HS-5 (cell line): ENCODE results near the gene CCDC69.
"Not testable (repeated sequence)": the region's sequence is repeated elsewhere in the genome, so short reads cannot be mapped to it uniquely, and the experiment has no call there.

Source experiments
- DNase-seq: peaks from one replicate; pipeline ENCODE4 v3.0.0-alpha.2; 2012; ENCODE audit warnings: low read depth

CCDC69 gene

GRCh38 chr5:151192626-151193025 is 31.3 kb downstream of the CCDC69 start:
- DNase-seq: no peak

DNA sequence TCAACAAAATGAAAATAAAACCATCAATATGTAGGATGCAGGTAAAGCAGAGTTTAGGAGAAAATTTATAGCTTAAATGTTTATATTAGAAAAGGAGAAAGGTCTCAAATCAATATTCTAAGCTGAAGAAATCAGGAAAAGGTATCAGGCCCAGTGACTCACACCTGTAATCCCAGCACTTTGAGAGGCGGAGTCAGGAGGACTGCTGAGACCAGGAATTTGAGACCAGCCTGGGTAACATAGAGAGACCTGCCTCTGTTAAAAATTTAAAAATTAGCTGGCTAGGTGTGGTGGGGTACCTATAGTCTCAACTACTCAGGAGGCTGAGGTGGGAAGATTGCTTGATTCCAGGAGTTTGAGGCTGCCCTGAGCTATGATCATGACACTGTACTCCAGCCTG is 32.2 kb downstream of the CCDC69 start:
- no peak for DNase-seq

DNA sequence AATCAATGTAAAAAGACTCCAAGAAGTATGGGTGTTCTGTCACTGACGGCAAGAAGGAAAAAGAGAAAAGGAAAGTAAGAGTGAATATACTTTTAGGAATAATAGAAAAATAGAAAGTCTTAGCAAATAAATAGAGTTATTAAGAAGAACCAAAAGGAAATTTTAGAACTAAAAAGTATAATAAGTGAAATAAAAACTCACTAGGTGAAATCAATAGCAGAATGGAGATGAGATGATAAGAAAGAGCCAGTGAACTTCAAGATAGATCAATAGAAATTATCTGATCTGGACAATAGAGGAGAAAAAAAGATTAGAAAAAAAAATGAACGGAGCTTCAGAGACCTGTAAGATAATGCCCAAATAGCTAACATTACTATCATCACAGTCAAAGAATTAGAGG is 34.7 kb downstream of the CCDC69 start:
- DNase-seq: no peak

DNA sequence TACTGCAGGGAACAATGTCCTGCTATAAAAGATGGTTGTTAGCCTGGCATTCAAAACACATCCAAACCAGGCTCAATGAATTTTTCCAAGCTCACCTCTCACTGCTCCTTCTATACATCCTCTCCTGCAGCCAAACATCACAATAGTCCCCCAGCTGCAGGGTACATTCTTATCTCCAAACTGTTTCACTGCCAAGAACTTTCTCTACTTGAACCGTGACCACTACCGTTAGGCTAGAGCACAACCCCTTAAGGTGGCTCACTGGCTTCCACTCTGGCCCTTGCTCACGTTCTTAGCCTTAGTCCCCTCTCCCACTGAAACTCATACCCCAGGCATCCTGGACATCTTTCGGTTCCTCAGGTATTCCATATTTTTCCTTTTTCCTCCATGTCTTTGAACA is 37.4 kb downstream of the CCDC69 start:
- DNase-seq: no peak

- DNase-seq: no peak
These were observed 37.8 kb downstream of the CCDC69 start for GRCh38 chr5:151186052-151186451.

- no peak for DNase-seq
These were observed 39.4 kb downstream of the CCDC69 start for GRCh38 chr5:151184316-151185042.

DNA sequence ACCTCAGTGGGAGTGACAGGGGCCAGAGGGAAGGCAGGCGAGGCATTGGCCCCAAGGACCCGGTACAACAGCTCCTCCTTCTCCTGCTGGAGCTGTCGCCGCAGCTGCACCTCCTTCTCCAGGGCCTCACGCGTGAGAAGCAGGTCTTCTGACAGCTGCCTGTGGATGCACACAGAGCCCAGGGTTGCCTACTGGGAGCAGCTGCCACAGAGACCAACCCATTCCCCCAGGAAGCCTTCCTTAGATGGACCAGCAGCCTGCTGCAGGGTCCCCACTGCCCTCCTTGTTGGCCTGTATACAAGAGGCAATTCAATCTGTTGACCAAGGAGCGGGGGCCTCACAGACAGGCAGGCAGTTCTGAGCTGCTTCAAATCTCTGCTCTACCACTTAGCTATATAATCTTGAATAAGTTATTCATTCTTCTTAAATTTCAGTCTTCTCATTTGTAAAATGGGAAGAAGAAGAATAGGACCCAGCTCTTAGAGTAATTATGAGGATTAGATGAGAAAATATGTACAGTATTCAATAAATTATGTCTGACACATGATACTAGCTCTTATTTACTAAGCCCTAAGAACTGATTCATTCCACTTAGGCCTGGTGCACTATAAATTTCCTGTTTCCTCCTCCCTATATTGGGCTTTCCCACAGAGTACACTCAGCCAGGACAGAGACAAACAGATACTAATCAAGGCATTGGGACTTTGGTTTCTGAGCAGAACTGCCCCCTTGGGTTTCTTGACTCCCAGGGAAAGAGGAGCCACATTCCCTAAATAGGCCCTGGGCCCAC is 40.2 kb downstream of the CCDC69 start:
- DNase-seq: no peak

DNA sequence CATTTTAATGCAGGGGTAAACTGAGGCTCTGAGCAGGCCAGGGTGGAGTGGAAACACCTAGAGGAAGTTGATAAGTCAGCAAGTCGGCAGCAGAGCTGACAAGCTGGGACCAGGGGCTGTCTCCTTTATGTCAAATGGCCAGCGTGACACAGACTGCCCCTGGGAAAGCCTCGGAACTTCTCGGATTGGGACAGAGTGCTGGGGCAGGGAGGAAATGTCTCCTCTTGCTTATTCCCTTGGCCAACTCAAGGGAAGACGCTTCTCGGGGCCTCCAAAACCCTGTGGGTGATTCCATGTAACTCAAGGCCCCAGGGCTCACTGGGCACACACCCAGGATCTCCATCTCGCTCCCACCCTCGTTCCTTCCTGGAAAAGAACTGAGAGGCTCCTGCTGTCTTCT is 40.9 kb downstream of the CCDC69 start:
- no peak for DNase-seq

DNA sequence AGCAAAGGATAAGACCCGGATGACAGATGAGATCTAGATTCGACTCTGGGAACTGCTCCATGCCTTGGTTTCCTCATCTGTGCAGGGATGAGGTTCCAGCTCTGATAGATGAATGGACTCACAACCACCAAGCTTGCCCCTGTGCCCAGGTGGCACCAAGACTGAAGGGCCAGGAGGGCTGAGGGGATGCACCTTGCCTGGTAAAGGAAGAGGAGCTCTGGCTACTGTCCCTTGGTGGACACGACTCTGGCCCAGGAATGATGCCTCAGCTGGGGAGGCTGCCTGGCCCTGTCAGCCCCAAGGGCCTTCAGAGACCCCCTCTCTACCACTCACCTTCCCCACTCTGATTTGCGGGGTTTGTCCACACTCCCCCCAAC is 41.4 kb downstream of the CCDC69 start:
- DNase-seq: no peak

GRCh38 chr5:151181818-151182523 is 41.9 kb downstream of the CCDC69 start:
- no peak for DNase-seq

DNA sequence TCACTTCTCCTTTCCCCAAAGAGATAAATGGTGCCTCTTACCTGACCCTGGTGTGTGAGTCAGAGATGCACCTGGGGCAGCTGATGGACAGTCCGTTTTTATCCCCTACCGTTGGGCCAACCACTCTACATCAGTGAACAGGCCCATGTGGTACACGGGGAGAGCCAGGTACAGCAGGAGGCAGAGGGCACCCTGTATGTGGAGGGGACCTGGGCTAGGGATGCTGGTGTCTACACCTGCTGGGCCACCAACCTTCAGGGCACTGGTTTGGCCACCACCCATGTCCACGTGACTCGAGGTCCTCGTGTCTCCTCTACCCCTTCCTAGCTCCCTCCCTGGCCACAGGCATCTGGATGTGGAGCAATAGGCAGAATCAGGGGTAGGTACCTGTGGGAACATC is 43.6 kb downstream of the CCDC69 start:
- no peak for DNase-seq

- DNase-seq: no peak
These were observed 44.4 kb downstream of the CCDC69 start for GRCh38 chr5:151179489-151179840.

DNA sequence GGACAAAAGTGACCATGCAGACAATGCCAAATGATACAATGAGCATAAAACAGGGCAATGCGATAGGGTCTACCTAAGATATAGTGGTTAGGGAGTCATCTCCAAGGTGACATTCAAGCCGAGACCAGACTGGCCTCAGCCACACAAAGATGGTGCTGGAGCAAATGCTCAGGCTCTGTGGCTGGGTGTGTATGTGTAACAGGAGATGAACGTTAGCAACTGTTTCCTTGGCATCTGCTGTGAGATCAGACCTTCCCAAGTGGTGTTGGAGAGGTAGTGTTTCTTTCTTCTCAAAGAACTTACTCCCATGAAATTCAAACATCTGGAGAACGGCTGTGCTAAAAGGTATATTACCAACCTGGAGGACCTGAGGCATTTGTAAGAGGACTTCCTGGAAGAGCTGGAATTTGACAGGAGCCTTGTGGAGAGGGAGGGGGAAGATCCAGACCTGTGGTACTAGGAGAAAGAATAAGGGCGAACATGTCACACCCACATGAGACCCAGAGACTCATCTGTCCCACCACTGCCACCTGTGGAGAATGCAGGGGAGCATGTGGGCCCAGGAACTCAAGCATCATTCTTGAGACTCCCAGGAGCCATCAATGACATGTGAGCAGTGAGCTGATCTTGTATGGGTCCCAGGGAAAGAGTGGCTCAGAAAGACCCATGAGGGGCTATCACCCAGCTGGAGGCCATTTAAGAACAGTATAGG is 45.0 kb downstream of the CCDC69 start:
- no peak for DNase-seq

DNA sequence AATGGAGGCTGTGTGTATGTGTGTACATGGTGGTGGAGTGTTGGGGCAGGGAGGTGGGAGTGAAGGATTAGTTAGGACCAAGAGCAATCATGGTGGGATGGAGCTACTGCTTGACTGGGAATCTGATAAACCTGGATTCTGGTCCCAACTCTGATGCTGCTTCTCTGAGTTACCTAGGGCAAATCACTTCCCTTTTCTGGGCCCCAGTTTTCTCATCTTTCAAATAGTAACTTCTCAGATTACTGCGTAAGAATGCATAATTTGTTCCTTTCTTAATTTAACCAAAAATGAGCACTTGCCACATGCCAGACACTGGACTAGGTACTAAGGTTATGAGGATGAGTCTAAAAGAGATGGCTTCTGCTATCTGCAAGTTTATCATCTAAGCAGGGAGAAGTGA is 45.5 kb downstream of the CCDC69 start:
- DNase-seq: no peak

DNA sequence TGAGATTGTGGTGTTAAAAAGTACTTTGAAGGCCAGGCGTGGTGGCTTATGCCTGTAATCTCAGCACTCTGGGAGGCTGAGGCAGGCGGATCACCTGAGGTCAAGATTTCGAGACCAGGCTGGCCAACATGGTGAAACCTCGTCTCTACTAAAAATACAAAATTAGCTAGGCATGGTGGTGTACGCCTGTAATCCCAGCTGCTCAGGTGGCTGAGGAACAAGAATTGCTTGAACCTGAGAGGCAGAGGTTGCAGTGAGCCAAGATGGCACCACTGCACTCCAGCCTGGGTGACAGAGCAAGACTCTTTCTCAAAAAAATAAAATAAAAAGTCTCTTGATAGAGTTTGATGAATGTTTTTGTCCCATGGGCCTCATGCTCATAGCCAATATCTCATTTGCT is 47.6 kb downstream of the CCDC69 start:
- DNase-seq: not testable (repeated sequence)

- DNase-seq: no peak
These were observed 49.2 kb downstream of the CCDC69 start for GRCh38 chr5:151174612-151175101.

- no peak for DNase-seq
These were observed 49.9 kb downstream of the CCDC69 start for GRCh38 chr5:151173711-151174611.

DNA sequence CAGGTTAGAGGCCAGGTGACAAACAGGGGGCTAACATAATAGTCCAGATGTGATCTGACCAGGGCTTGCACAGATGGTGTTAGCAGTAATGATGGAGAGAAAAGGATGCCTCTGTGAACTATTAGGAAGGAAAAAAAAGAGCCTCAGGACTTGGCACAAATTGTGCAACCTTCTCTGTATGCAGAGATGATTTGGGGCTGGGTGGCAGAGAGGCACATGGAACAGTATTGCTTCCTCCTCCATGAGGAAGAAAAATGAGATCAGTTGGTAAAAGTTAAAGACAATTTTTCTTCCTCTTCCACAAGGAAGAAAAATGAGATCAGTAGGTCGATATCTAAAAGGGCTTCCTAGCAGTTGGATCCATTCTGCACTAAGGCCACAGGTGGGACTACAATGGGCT is 52.4 kb downstream of the CCDC69 start:
- no peak for DNase-seq

GRCh38 chr5:151168602-151169344 is 55.1 kb downstream of the CCDC69 start:
- no peak for DNase-seq

DNA sequence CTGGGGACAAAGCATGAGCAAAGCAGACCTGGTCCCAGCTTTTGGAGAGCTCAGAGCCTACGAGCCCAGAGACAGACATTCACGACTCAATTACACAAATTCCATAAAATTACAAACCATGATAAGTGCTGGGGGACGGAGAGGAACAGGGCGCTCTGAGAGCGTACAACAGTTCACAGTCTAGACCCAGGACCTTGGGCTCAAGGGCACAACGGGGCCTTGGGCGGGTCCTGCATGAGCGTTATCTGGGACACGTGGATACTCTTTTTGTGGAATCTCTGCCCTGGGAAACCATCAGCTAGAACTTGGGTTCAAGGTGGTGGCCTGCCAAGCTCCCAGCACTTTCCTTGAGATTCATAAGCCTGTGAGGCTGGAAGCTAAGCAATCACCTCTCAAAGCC is 56.9 kb downstream of the CCDC69 start:
- no peak for DNase-seq
